Kidney capillary endothelial cell (primary cell): ENCODE results near the gene CFAP61.

Experiments
- DNase-seq: peaks from one replicate; pipeline ENCODE4 v3.0.0-alpha.2; 2018; ENCODE audit warnings: low spot score

Gene CFAP61

DNA sequence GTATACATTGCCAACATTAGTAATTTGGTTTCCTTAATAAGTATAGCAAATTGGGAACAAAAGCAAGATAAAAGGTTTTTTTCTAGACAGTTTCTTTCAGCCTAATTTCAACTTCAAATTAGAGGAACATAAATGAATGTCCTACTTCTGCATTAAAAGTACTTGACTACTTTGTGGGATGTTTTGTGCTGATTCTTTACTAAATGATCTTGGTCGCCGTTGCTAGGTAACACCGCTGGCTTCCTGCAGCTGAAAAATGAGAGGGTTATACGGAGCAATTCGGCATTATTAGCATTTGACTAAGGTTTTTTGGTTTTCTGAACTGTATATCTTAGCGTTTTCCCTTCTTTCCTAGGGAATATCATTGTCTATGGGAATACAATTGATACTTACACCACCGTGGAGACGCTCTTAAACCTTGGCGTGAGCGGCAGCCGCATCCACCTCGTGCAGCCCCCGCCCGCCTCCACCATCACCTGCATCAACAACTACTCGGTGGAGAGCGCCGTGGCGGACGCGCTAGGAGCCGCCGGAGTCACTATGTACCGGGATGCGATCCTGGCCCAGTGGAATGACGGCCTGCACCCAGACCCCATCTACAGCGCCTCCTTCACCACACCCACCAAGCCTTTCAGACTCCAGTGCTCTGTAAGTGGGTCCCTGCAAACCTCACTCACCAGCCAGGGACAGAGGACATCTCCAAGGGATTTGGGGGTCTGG lies 224.6 kb downstream of the CFAP61 start:
- no peak for DNase-seq

DNA sequence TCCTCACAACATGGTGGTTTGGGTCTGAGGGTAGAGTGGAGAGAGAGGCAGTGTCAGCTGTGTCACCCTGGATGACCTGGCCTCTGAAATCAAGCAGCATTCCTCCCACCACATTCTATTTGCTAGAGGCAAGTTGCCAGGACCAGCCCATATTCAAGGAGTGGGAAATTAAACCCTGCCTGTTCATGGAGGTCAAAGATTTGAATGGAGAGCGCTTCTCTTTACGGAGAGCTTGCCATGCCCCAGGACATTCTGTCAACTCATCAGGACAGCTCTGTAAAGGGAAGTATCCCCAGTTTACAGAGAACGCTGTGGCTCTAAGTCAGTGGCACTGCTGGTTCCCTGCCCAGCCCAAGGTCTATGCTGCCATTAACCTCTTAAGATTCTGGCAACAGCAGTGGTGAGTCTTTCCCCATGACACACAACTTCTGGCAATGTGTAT lies 225.6 kb downstream of the CFAP61 start:
- no peak for DNase-seq

DNA sequence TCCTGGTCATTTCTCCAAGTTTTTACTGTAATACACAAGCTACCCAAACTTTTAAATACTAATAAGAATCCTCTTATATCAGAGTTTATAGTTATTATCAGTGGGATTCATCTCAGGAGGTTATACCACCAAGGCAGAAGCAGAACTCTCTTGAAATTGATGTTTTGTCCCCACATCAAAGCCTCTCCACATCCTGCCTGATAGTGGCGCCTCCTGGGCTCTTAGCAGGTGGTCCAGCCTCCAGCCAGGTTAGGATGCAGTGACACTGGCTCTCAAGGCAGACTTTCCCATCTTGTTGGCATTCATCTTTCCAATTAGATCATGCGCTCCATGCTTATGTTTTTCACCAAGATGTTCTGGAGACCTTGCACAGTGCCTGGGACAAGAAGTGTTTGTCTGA lies 233.7 kb downstream of the CFAP61 start:
- no peak for DNase-seq

DNA sequence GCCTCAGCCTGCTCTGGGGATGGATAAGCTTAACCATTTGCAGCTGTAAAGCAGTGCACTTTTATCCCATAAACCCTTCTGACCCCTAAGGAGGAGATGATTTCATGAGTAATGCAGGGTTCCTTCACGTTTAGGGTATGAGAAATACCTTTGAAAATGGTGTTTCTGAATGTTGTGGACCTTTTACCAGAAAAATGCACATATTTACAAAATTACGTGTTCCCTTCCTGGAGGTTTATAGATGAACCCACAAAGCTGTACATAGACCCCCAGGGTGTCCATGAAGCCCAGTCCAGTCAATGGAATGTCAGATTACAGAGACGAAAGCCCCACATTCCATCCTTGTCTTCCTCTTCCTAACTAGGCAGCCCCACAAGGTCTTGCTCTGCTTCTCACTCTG lies 237.0 kb downstream of the CFAP61 start:
- no peak for DNase-seq

DNA sequence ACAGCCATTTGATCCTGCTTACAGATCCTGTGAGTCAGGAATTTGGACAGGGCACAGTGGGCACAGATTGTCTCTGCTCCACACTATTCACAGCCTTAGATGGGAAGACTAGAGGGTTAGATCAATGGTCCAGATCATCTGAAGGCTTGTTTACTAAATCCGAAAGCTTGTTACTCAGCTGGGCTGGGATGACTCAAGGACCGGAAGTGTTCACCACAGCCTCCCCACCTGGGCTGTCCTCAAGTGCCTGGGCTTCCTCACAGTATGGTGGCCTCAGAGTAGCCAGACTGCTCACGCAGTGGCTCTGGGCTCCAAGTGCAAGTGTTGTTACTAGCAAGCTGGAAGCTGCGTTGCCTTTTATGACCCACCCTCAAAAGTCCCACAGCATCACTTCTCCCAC lies 240.1 kb downstream of the CFAP61 start:
- DNase-seq = no peak

DNA sequence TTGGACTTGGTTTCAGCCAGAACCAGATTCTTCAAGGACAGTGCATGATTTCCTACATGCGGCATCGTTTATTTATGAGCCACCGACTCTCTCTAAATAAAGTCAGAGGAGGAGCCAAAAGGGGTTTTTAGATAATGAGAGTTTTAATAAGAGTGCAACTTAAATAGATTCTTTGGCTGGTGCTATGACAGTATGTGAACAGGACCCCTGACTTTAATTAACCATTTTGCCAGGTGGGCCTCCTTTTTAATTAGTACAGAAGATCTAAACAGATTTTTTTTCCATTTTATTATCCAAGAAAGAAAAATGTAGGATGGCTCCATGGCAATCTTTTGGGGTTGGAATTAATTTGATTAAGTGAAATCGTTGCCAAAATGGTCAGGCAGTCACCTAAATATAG lies 240.8 kb downstream of the CFAP61 start:
- DNase-seq = no peak

DNA sequence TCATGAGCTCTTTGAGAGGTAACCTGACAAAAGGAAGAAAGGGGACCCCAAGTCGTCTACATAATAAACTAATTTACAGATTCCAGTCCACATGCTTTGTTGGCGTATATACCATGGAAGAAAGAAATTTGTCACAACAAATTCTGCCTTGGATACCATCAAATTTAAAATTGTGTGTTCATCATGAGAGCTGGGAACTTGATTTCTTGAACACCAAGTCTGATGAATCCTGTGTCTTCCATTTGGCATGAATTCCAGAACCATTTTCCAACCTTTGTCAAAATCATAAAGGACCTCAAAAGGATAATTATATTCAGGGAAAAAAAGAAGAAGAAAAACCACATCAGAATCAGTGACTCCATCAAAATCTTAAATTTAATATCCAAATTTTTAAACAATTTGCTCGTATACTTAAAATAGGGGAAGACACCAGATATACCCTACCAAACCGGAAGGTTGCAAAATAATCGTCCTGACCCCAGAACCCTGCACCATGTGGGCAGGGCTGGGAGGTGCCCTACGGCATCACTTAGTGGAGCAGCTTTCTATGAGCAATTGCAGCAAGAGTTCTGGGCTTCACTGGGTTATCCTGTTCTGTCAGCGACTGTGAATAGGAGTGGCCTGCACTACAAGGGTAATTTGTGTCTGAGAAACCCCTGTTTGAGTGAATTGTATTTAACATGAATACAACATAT lies 241.5 kb downstream of the CFAP61 start:
- no peak for DNase-seq

DNA sequence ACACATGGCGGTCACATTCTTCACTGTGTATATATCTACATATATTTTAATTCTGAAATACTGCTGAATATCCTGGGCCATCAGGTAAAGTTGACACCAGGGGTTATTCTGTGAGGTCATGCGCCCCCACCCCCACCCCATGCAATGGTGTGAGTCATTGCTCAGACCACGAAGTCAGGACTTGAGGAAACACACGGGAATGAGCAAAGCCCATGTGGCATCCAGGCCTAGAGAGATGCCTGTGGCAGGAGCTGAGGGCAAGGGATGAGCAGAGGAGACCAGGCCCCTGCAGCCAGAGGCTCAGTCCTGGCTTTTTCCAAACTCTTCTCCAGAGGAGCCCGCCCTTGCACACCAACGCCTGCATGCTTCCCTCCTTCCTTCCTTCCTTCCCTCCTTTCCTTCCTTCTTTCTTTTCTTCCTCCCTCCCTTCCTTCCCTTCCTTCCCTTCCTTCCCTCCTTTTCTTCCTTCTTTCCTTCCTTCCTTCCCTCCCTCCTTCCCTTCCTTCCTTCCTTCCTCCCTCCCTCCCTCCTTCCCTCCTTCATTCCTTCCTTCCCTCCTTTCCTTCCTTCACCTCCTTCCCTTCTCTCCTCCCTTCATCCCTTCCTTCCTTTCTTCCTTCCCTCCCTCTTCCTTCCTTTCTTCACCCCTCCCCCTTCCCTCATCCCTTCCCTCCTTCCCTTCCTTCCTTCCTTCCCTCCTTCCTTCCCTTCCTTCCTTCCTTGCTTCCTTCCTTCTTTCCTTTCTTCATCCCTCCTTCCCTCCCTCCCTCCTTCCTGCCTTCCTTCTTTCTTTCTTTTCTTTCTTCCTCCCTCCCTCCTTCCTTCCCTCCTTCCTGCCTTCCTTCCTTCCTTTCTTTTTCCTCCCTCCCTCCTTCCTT lies 243.5 kb downstream of the CFAP61 start:
- DNase-seq = no peak

DNA sequence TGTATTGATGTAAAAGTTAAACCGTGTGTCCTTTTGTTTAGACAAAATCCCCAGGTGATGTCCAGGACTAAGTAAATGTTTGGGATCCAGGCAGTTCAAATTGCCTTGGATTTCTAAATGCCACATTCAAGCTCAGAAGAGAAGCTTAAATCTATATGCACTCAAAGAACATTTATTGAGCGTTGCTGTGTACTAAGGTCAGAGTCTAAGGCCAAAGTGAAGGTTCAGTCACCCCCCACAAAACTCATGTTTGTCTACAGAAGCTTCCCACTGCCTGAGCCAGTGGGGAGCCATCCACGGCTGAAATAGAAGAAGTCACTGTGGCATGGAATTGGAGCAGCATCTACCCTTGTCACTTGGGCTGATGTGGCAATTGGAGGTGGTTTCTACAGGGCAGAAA lies 244.8 kb downstream of the CFAP61 start:
- DNase-seq = no peak

DNA sequence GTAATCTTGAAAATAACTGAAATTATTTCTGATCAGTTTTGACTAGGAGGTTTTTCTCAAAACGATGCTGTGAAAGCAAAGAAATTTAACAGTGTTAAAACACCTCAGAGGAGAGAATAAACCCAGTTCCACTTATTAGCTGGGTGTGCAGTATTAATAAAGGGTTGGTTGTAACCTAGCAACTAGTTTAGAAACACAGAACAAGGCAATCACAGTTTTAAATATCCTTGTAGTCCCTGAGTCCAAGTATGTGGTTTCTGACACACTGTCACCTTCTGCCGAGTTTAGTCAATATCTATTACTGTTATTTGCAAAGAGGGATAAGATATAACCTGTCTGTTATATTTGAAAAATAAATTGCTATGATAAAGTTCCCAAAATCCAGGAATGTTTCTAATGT lies 245.4 kb downstream of the CFAP61 start:
- no peak for DNase-seq

DNA sequence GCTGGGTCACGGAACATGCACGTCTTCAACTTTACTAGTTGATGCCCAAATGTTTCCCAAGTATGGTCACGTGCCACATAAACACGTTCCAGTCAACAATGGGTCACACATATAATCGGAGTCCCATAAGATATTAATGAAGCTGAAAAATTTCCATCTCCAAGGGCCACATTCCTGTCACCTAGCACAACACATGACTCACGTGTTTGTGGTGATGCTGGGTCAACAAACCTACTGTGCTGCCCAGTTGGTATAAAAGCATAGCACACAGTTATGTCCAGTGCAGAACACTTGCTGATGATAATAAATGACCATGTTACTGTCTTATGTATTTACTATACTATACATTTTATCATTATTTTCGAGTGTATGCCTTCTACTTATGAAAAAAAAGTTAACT lies 247.6 kb downstream of the CFAP61 start:
- DNase-seq = no peak

DNA sequence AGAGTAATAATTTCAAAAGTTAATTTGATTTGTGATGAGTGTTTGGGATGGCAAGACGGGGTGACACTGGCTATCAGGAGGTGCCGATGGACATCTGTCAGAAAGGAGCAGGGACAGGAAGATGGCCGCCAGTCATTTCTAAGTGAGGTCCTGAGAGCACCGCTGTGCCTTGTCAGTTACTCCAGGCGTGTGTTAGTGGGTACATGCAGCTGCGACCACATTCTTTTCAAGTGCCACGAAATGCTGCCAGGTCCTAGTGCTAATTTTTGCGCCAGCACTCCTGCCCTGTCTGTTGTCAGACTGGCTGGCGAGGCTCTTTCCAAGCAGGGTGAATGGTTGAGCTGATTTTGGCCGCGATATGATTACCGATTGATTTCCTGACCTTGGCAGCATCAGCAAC lies 251.0 kb downstream of the CFAP61 start:
- no peak for DNase-seq

DNA sequence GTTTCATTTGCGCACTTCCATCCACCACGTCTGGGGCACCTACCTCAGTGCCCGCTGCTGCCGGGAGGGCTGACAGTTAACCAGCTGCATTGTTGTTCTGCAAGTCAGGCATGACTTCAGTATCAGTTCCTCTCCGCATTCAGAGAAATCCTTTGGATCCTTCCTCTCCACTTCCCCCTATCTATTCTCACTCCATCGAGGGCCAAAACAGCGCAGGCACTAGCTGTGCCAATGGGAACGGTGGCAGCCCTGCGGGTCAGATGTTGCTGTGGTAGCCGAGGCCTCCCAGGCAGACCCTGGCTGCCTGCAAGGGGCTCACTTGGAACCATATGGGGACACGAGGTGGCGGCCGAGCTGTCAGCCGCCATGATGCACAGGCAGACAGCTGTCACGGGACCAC lies 251.4 kb downstream of the CFAP61 start:
- DNase-seq = no peak

DNA sequence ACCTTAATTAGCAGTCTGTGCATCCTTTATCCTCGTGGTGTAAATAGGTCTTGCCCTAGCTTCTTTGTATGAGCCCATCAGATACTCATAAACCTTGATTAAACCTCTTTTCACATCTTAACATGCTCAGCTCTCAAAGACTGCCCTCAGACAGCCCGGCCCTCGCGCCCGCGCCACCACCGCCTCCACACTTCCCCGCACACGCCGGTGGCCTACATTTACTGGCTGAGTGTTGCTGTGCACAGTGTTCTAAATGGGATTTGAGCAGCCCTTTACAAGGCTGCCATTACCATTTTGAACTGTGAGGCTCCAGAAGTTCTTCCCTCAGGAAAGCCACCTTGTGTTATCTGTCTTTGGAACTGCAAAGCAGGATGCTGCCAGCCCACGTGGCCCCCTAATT lies 252.6 kb downstream of the CFAP61 start:
- DNase-seq = no peak

DNA sequence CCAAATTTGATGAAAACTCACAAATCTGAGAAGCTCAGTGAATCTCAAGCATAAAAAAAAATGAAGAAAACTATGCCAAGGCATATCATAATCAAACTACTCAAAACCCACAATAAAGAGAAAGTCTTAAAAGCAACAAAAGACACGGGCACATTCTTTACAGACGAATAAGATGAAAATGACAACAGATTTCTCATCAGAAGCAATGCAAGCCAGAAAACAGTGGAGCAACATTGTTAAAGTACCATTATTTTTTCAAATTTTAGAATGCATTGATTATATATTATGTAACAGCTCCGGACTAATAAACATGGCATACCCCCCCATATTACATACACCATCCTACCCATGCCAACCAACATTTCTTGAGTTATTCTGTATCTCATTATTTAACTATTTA lies 260.2 kb downstream of the CFAP61 start:
- DNase-seq = no peak

DNA sequence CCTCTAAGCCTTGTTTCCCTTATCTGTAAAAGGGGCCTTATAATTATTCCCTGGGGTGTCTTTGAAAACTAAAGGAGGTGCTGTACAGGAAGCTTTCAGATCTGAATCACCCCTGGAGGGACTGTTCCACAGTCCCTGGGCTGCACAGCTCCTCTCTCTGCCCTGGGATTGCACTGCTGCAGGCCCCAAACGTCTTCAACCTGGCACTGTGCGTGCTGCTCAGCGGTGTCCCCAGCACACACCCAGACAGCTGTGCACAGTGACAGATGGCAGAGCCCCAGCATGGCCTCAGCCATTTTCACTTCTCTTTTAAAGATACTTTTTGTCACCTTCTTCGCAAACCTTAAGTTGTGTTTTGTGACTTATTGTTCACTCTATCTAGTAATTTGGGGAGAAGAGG lies 264.9 kb downstream of the CFAP61 start:
- no peak for DNase-seq

DNA sequence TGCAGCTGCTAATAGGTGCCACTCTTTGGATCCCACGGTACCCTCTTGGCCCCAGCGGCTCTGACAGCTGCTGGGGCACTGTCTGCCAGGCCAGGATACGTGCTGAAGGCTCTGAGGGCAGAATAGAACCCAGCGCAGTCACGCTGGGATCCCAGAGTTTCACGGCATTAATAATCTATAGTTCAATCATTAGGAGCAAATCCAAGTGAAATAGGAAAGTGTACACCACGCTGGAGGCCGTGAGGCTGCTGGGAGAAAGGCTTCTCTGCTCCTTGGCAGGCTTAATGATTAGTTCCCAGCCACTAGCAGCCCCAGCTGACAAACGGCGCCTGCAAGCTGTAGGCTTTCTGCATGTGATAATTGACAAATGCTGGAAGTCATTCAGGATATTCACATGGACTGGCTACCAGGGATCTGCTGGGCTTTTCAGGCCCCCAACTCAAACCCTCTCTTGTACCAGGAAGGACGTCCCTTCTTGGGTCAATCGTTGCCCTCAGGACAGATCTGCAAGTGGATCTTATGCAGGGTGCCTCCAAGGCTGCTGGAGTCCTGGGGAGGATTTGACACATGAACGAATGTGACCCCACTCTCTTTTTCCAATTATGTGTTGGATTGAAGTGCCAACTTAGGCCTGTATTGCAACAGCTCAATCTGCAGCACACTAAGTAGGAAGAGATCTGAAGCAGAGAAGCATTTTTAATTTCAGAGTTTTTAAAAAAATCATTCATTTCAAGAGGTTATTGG lies 265.5 kb downstream of the CFAP61 start:
- DNase-seq = no peak

DNA sequence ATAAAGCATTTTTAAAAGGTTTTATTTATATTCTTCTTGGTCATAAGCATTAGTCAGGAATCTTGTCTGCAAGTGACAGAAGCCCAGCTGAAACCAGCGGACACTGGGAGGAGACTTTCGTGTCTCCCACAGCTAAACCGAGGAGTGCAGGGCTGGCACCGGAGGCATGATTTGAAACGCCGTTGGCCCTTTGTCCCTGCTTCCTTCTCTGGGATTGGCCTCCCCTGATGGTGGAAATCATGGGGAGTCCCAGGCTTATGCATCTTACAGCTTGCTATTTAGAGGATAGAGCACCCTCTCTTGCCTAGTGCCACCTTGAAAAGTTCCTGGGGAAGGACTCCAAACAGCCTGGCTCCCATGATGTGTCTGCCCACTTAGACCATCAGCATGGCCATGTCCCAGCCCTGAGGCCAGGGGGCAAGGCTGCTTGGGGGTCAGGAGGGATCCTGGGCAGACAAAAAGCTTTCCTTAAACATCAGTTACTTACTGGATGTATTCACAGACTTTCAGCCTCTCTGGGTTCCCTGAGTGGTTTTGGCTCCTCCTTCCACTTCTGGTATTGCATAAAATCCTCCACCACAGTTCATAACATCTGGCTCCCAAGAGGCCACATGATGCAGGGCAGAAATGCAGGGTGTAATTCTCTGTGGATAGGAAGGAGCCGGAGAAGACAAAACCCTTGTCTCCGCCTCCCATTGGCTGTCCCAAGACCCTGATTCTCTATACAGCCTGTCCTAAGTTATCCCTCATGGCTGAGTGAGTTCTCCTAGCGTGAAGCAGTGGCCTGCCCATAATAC lies 266.2 kb downstream of the CFAP61 start:
- no peak for DNase-seq

DNA sequence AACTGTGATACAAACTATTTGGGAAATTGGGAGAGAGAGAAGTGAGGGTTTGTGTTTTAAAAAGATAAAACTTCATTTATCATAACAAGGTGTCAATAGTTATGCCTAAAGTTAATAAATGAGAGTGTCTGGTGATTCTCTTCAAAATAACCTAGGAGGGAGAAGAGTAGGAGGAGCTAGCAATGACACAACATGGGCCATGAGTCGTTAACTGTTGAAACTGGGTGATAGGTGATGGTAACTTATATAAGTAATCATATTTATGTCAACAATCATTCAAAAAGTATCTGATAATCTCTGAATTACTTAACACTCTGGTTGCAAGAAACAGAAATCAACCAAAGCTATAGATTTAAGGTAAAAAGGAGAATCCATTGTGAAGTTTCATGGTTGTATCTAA lies 268.8 kb downstream of the CFAP61 start:
- DNase-seq = no peak

DNA sequence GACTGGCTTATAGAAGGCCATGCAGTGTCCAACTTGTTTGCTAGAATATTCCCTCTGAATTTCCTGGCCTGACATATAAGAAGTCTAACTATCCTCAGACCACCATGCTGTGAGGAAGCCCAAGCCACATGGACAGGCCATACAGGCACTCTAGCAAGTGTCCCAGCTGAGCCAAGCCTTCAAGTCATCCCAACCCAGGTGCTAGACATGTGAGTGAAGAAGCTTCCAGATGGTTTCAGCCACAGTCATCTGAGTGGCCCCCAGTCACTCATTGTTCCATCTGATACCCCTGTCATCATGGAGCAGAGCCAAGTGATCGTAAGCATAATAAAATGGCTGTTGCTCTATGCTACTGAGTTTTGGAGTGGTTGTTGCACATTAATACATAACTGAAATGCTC lies 269.6 kb downstream of the CFAP61 start:
- DNase-seq = no peak

DNA sequence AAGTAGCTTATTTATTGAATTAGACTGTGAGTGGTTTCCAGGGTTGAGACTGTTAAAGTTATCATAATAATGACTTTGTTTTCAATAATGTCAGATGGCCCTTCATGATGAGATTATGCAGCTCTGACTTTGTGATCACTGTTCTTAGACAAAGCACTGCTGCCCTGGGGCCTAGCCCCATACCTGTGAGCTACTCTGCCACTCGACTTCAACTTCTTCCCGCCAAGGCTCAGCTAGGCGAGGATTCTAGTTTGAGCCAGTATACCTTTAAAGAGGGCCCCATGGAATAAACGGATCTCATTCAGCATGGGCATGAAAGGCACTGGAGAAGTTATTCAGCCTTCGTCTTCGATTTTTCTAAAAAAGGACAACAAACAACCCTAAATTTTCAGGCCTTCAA lies 270.6 kb downstream of the CFAP61 start:
- DNase-seq = no peak
